Midbrain (tissue), 1 donor: Measurements from ENCODE around the gene VPS39.

Experiments
- DNase-seq: peaks from one replicate; lab custom pipeline; 2025; lab: John Stamatoyannopoulos, UW

Gene VPS39

GRCh38 chr15:42159381-42160015 lies 48.6 kb downstream of the VPS39 start:
- DNase-seq: no peak

GRCh38 chr15:42158941-42159340 lies 49.2 kb downstream of the VPS39 start:
- no peak for DNase-seq

- no peak for DNase-seq
These were observed 49.9 kb downstream of the VPS39 start for GRCh38 chr15:42157981-42158765.

- no peak for DNase-seq
These were observed 50.7 kb downstream of the VPS39 start for GRCh38 chr15:42157381-42157780.

- DNase-seq: no peak
These were observed 51.7 kb downstream of the VPS39 start, which contains the start of gene PLA2G4F for GRCh38 chr15:42156243-42156922. Gene PLA2G4F, minus strand, starts transcription at chr15:42156636. Its CDS starts 87 bp downstream, at chr15:42156549.

GRCh38 chr15:42155546-42156242 lies 52.4 kb downstream of the VPS39 start:
- no peak for DNase-seq

- no peak for DNase-seq
These were observed 53.1 kb downstream of the VPS39 start for GRCh38 chr15:42154956-42155355.

GRCh38 chr15:42154212-42154941 lies 53.7 kb downstream of the VPS39 start:
- no peak for DNase-seq

- DNase-seq: no peak
These were observed 54.3 kb downstream of the VPS39 start for GRCh38 chr15:42153874-42154211.

- DNase-seq: no peak
These were observed 55.0 kb downstream of the VPS39 start for GRCh38 chr15:42152921-42153698.

GRCh38 chr15:42152196-42152920 lies 55.7 kb downstream of the VPS39 start:
- peak; percentile 15 for DNase-seq

- no peak for DNase-seq
These were observed 56.4 kb downstream of the VPS39 start for GRCh38 chr15:42151736-42152135.

GRCh38 chr15:42151141-42151561 lies 57.0 kb downstream of the VPS39 start:
- no peak for DNase-seq

- no peak for DNase-seq
These were observed 57.7 kb downstream of the VPS39 start for GRCh38 chr15:42150219-42150970.

- no peak for DNase-seq
These were observed 58.4 kb downstream of the VPS39 start for GRCh38 chr15:42149493-42150218.

- no peak for DNase-seq
These were observed 59.2 kb downstream of the VPS39 start for GRCh38 chr15:42148808-42149492.

- DNase-seq: no peak
These were observed 60.7 kb downstream of the VPS39 start for GRCh38 chr15:42147431-42147735.
